B cell (primary cell): Measurements from ENCODE around the gene BABAM2. TPM values are rescaled to one million over a fixed set of nuclear protein-coding genes. Genes with fewer than 3 reads are reported as not detected.

Experiments used
- ATAC-seq: fragments of 200-7000 bp; cut with Tn5 transposase; one replicate; pipeline ENCODE4 v1.10.0; 2021; ENCODE audit warnings: low read depth, mild to moderate bottlenecking, moderate number of reproducible peaks, moderate library complexity
- CTCF ChIA-PET: fragments of 350-600 bp; sonication (Branson Sonifier 250); formaldehyde crosslinking; loops from one replicate; lab custom pipeline; 2021; ENCODE audit warnings: antibody characterized with exemption, inconsistent platforms; lab: Charles Lee
- POLR2A ChIA-PET: fragments of 350-600 bp; sonication (Branson Sonifier 250); formaldehyde crosslinking; loops from one replicate; lab custom pipeline; 2021; ENCODE audit warnings: antibody characterized with exemption; lab: Charles Lee
- DNase-seq: peaks from one replicate; pipeline ENCODE4 v3.0.0; 2013
- H2AFZ ChIP-seq: 2 replicates; pipeline ENCODE4 v1.6.1; 2012; ENCODE audit warnings: mild to moderate bottlenecking, low read depth, low read length; ENCODE audit not compliant: insufficient read depth, poor library complexity, severe bottlenecking
- H3K27ac ChIP-seq, 2 donors: 1 replicate in 1 of 2; 2 replicates in 1 of 2; pipeline ENCODE4 v1.5.1; 2012 to 2013; ENCODE audit warnings: low read length in 2 of 2, mild to moderate bottlenecking in 2 of 2, moderate library complexity in 1 of 2
- H3K27me3 ChIP-seq, 4 experiments: fragments of 200-600 bp in 1 of 4; sonication (generic) in 1 of 4; replicated peaks in 1 of 4; 1 replicate in 2 of 4; 2 replicates in 2 of 4; pipeline versions ENCODE4 v1.6.1 to v1.7.0; 2013 to 2016; ENCODE audit warnings: low read length in 3 of 4, mild to moderate bottlenecking in 2 of 4, mixed read lengths in 1 of 4, moderate library complexity in 1 of 4; ENCODE audit not compliant: insufficient read depth in 4 of 4, control insufficient read depth in 3 of 4; ENCODE audit errors: control extremely low read depth in 1 of 4
- H3K36me3 ChIP-seq, 2 experiments: replicated peaks in 1 of 2; 1 replicate in 1 of 2; 2 replicates in 1 of 2; pipeline versions ENCODE4 v1.6.1 to v1.7.1; 2013; ENCODE audit warnings: low read length in 1 of 2; ENCODE audit not compliant: insufficient read depth in 2 of 2, control insufficient read depth in 1 of 2; ENCODE audit errors: control extremely low read depth in 1 of 2, extremely low read depth in 1 of 2
- H3K4me1 ChIP-seq, 2 donors: fragments of 200-600 bp in 1 of 2; sonication (generic) in 1 of 2; 1 replicate in 1 of 2; 2 replicates in 1 of 2; pipeline versions ENCODE4 v1.5.1 to v1.6.1; 2013 to 2017; ENCODE audit warnings: low read length in 2 of 2; ENCODE audit not compliant: control insufficient read depth in 2 of 2, insufficient read depth in 2 of 2
- H3K4me2 ChIP-seq: replicated peaks from 2 replicates; pipeline ENCODE3; 2012; ENCODE audit warnings: mild to moderate bottlenecking, low read depth, low read length; ENCODE audit not compliant: poor library complexity, severe bottlenecking
- H3K4me3 ChIP-seq, 5 experiments: fragments of 200-600 bp in 1 of 5; sonication (generic) in 1 of 5; 1 replicate in 3 of 5; 2 replicates in 2 of 5; pipeline versions ENCODE4 v1.5.1 to v1.7.0; 2011 to 2016; ENCODE audit warnings: low read length in 4 of 5, mild to moderate bottlenecking in 4 of 5, low read depth in 2 of 5, control low read depth in 1 of 5, moderate library complexity in 1 of 5; ENCODE audit not compliant: insufficient read depth in 1 of 5; ENCODE audit errors: control extremely low read depth in 1 of 5, extremely low read depth in 1 of 5
- H3K79me2 ChIP-seq: fragments of 200-600 bp; sonication (generic); one replicate; pipeline ENCODE4 v1.6.0; 2016; ENCODE audit warnings: low read length; ENCODE audit not compliant: control insufficient read depth, insufficient read depth
- H3K9ac ChIP-seq: fragments of 200-600 bp; sonication (generic); 2 replicates; pipeline ENCODE4 v1.6.1; 2017; ENCODE audit warnings: mild to moderate bottlenecking, low read length, moderate library complexity
- H3K9me3 ChIP-seq, 3 donors: one replicate each; pipeline versions ENCODE4 v1.6.1 to v1.7.1; 2013; ENCODE audit warnings: low read length in 2 of 3; ENCODE audit not compliant: control insufficient read depth in 2 of 3, insufficient read depth in 1 of 3; ENCODE audit errors: control extremely low read depth in 1 of 3
- H4K20me1 ChIP-seq: 2 replicates; pipeline ENCODE4 v1.6.0; 2012; ENCODE audit warnings: mild to moderate bottlenecking, low read length; ENCODE audit not compliant: insufficient read depth, control insufficient read depth, poor library complexity, severe bottlenecking
- H3K27ac Mint-ChIP-seq: one replicate; pipeline ENCODE4 v1.8.0; 2021; ENCODE audit warnings: mixed read lengths
- H3K27me3 Mint-ChIP-seq: one replicate; pipeline ENCODE4 v1.8.0; 2021; ENCODE audit warnings: mixed read lengths
- H3K4me1 Mint-ChIP-seq: one replicate; pipeline ENCODE4 v1.8.0; 2021; ENCODE audit warnings: mixed read lengths
- H3K4me3 Mint-ChIP-seq: one replicate; pipeline ENCODE4 v1.8.0; 2021; ENCODE audit warnings: mixed read lengths
- H3K9me3 Mint-ChIP-seq: one replicate; pipeline ENCODE4 v1.8.0; 2022; ENCODE audit warnings: mixed read lengths; ENCODE audit not compliant: insufficient read depth
- EZH2 ChIP-seq: IDR thresholded peaks from 2 replicates; pipeline ENCODE4 v1.6.1; 2012; ENCODE audit warnings: borderline replicate concordance, low read depth, mild to moderate bottlenecking, moderate library complexity, low read length; ENCODE audit not compliant: insufficient read depth, poor library complexity, severe bottlenecking
- WGBS: methylation state at CpG from one replicate; pipeline ENCODE4 v1.1.5; 2013; ENCODE audit warnings: missing lambda C conversion rate; ENCODE audit not compliant: insufficient coverage; 5-methylcytosine and 5-hydroxymethylcytosine counted together
- intact Hi-C: fragments of 100-400 bp; cut with micrococcal nuclease; formaldehyde crosslinking; loops from one replicate; pipeline ENCODE4 v1.10.0; 2022
- polyA plus RNA-seq: library from polyadenylated mRNA; depleted of rRNA; stranded (reverse); fragments of >200 nt; gene quantifications from 2 replicates; pipeline ENCODE4 v1.2.3, GENCODE V29; 2012
- total RNA-seq, 2 donors: library from RNA; stranded (reverse); fragments of 120-200 nt in 1 of 2; gene quantifications; 1 replicate in 1 of 2; 2 replicates in 1 of 2; pipeline versions ENCODE4 v1.2.3 to v1.2.4, GENCODE V29; 2013 to 2022
- TF ChIP-seq, protein P1 (sequence below): fragments of 200-600 bp; IDR thresholded peaks from one replicate; pipeline ENCODE4 v1.8.0; 2022; ENCODE audit warnings: antibody characterized with exemption, mild to moderate bottlenecking

Gene BABAM2
- total and polyA plus RNA-seq, 2 donors (not counting 1 experiment from before 2014, with no cell fraction given) = 22.3 to 69.6 TPM

DNA sequence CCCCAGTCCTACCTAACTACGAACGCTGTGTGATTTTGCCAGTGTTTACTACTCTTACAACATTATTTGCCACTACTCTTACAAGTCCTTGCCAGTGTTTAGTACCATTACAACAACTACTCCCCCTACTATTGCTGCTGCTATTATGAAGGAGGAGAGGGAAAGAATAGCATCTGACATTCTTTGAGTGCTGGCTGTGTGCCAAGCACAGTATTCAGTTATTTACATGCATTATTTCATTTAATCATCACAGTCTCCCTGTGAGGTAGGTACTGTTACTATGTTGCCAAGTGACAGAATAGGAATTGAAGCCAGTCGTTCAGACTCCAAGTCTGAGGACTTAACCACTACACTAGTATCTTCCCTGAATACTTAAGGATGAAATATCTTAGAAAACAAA lies 316.2 kb downstream of the BABAM2 start:
- no peak overlapping the region for H2AFZ ChIP-seq
- H3K9ac ChIP-seq = no peak overlapping the region
- no peak overlapping the region for H3K27ac Mint-ChIP-seq
- no peaks in the 10 kb centered on the region for H4K20me1 ChIP-seq
- TF ChIP-seq, protein P1, sequence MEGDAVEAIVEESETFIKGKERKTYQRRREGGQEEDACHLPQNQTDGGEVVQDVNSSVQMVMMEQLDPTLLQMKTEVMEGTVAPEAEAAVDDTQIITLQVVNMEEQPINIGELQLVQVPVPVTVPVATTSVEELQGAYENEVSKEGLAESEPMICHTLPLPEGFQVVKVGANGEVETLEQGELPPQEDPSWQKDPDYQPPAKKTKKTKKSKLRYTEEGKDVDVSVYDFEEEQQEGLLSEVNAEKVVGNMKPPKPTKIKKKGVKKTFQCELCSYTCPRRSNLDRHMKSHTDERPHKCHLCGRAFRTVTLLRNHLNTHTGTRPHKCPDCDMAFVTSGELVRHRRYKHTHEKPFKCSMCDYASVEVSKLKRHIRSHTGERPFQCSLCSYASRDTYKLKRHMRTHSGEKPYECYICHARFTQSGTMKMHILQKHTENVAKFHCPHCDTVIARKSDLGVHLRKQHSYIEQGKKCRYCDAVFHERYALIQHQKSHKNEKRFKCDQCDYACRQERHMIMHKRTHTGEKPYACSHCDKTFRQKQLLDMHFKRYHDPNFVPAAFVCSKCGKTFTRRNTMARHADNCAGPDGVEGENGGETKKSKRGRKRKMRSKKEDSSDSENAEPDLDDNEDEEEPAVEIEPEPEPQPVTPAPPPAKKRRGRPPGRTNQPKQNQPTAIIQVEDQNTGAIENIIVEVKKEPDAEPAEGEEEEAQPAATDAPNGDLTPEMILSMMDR = no peak
- no peak for TF ChIP-seq EZH2
- CTCF ChIA-PET = no interaction called here
- no peaks in the 10 kb centered on the region for H3K4me1 ChIP-seq
- WGBS = no CpG with 5 or more reads among the region's 3 CpGs
- no peaks in the 10 kb centered on the region for H3K36me3 ChIP-seq
- no peaks in the 10 kb centered on the region for H3K4me1 Mint-ChIP-seq
- no peaks in the 10 kb centered on the region for H3K27me3 Mint-ChIP-seq
- ATAC-seq (no peak), DNase-seq (no peak)
- H3K4me2 ChIP-seq = no peak overlapping the region
- no peak overlapping the region for H3K27ac ChIP-seq
- no peaks in the 10 kb centered on the region for H3K9me3 ChIP-seq
- intact Hi-C loops = no loop called here
- POLR2A ChIA-PET = no interaction called here
- no peaks in the 10 kb centered on the region for H3K9me3 Mint-ChIP-seq
- H3K27me3 ChIP-seq = no peaks in the 10 kb centered on the region
- H3K4me3 Mint-ChIP-seq = no peak overlapping the region
- H3K4me3 ChIP-seq = no peak overlapping the region
- no peaks in the 10 kb centered on the region for H3K79me2 ChIP-seq

GRCh38 chr2:28209261-28209691 lies 318.7 kb downstream of the BABAM2 start:
- H3K4me3 Mint-ChIP-seq = no peak overlapping the region
- Histone ChIP-seq H2AFZ (no peak overlapping the region), H3K4me3 (no peak overlapping the region), H3K4me1 (no peaks in the 10 kb centered on the region), H3K79me2 (no peaks in the 10 kb centered on the region), H3K4me2 (no peak overlapping the region), H3K9ac (no peak overlapping the region), H3K9me3 (peaks cover 0 to 1% (median 0%) of the 10 kb centered on the region in 3 donors), H4K20me1 (no peaks in the 10 kb centered on the region), H3K27me3 (no peaks in the 10 kb centered on the region), H3K27ac (no peak overlapping the region), H3K36me3 (no peaks in the 10 kb centered on the region)
- no peak for DNase-seq
- no peaks in the 10 kb centered on the region for H3K4me1 Mint-ChIP-seq
- no peak overlapping the region for H3K27ac Mint-ChIP-seq
- intact Hi-C loops = no loop called here
- WGBS = 100% methylated on average over 1 of the region's 3 CpGs
- CTCF ChIA-PET = no interaction called here
- ATAC-seq = no peak
- H3K27me3 Mint-ChIP-seq = no peaks in the 10 kb centered on the region
- no peaks in the 10 kb centered on the region for H3K9me3 Mint-ChIP-seq
- TF ChIP-seq EZH2 = no peak
- TF ChIP-seq, protein P1 = no peak
- POLR2A ChIA-PET = no interaction called here
